Right lobe of liver (tissue), 6 donors: ENCODE results near the gene ASIC4. TPM values are rescaled to one million over a fixed set of nuclear protein-coding genes. Genes with fewer than 3 reads are reported as not detected.

ENCODE experiments used
- ATAC-seq, 4 donors: fragments of 200-7000 bp; cut with Tn5 transposase; one replicate each; pipeline ENCODE4 v1.9.1; 2020; ENCODE audit warnings: mild to moderate bottlenecking in 4 of 4, moderate library complexity in 4 of 4
- DNase-seq, 3 donors: peaks; one replicate each; pipeline ENCODE4 v3.0.0-alpha.2; 2020
- H3K27ac ChIP-seq, 3 donors: fragments of 200-600 bp; one replicate each; pipeline ENCODE4 v1.8.0; 2022
- H3K27me3 ChIP-seq, 2 donors: fragments of 200-600 bp; one replicate each; pipeline ENCODE4 v1.8.0; 2022
- H3K36me3 ChIP-seq, 4 donors: fragments of 200-600 bp; sonication (generic) in 1 of 4; one replicate each; pipeline versions ENCODE4 v1.5.1 to v1.8.0; 2017 to 2022; ENCODE audit warnings: control low read depth in 1 of 4
- H3K4me1 ChIP-seq, 4 donors: fragments of 200-600 bp; sonication (generic) in 1 of 4; one replicate each; pipeline versions ENCODE4 v1.5.1 to v1.8.0; 2017 to 2022; ENCODE audit warnings: control low read depth in 1 of 4
- H3K4me3 ChIP-seq, 3 donors: fragments of 200-600 bp; one replicate each; pipeline ENCODE4 v1.8.0; 2022
- H3K9me3 ChIP-seq, 4 donors: fragments of 200-600 bp; sonication (generic) in 1 of 4; one replicate each; pipeline versions ENCODE4 v1.5.1 to v1.8.0; 2017 to 2022; ENCODE audit warnings: control low read depth in 1 of 4
- POLR2A ChIP-seq: fragments of 450-650 bp; IDR thresholded peaks from one replicate; pipeline ENCODE4 v1.6.1; 2017; ENCODE audit warnings: antibody characterized with exemption, mild to moderate bottlenecking
- WGBS: methylation state at CpG from one replicate; pipeline ENCODE4 v1.1.6; 2018; ENCODE audit warnings: low coverage, low lambda C conversion rate; ENCODE audit not compliant: insufficient coverage; ENCODE audit errors: missing lambda C conversion rate; 5-methylcytosine and 5-hydroxymethylcytosine counted together
- intact Hi-C, 2 donors: fragments of 100-400 bp; cut with DNase I; formaldehyde crosslinking; loops; one replicate each; pipeline versions ENCODE4 v1.11.2 to v1.14.1; 2022
- total RNA-seq, 6 experiments: library from RNA; depleted of rRNA in 2 of 6; stranded (reverse); fragments of >200 nt in 2 of 6; fragmentation: NEBNext Ultra II Directional in 3 of 6; extraction: Animal tissue kit (Norgen Biotek cat#: 25700) in 3 of 6; gene quantifications; one replicate each; pipeline versions ENCODE4 v1.1.0 to v1.2.4, GENCODE V29; 2016 to 2023
- TF ChIP-seq, protein P1 (sequence below), 4 donors: fragments of 200-600 bp in 3 of 4; fragments of 450-650 bp in 1 of 4; IDR thresholded peaks; one replicate each; pipeline versions ENCODE4 v1.5.1 to v1.8.0; 2016 to 2022; ENCODE audit warnings: antibody characterized with exemption in 4 of 4, mild to moderate bottlenecking in 2 of 4
- donor health status: DM: no; HTN: yes; CAD: no.
- donor health status: DM: no; HTN: no; CAD: no.
- donor health status: DM: no; HTN: no; CAD: no.
- donor health status: DM: no; HTN: yes; CAD: no.
- donor health status: DM: no; HTN: yes; CAD: no.

Gene ASIC4
- total RNA-seq, 6 experiments from 2014 or later: not detected

DNA sequence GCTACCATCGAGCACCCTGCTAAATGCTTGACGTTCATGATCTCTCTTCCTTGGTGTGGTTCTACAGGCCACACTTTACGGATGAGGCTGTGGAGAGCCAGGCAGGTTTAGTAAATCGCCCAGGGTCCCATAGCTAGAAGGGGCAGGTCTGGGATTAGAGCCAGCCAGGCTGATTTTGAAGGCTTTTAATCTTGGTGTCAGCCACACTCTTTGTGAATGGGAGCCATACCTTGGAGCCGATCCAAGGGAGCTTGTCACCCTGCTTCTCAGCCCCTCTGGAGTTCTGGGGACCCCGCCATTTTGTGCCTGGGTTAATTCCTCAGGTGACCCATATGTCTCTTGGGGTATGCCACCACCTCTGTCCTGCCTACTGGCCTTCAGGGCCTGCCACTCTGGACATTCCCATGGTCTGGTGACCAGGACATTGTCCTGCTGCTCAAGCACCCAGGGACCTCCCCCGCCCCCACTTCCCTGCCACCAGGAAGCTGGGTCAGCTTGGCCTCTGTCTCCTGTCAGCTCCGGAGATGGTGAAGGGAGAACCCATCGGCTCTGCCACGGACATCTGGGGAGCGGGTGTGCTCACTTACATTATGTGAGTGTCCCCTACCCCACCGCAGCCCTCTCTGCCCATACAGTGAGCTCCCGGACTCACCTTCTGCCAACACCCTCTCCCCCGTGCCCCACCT lies 22.9 kb upstream of the ASIC4 start:
- no peak overlapping the region for H3K4me3 ChIP-seq
- 63% methylated on average over 3 of the region's 14 CpGs for WGBS
- H3K4me1 ChIP-seq: no peaks in the 10 kb centered on the region
- no peak for ATAC-seq
- no peaks in the 10 kb centered on the region for H3K36me3 ChIP-seq
- intact Hi-C loops: no loop called here
- no peak for TF ChIP-seq POLR2A
- TF ChIP-seq, protein P1, sequence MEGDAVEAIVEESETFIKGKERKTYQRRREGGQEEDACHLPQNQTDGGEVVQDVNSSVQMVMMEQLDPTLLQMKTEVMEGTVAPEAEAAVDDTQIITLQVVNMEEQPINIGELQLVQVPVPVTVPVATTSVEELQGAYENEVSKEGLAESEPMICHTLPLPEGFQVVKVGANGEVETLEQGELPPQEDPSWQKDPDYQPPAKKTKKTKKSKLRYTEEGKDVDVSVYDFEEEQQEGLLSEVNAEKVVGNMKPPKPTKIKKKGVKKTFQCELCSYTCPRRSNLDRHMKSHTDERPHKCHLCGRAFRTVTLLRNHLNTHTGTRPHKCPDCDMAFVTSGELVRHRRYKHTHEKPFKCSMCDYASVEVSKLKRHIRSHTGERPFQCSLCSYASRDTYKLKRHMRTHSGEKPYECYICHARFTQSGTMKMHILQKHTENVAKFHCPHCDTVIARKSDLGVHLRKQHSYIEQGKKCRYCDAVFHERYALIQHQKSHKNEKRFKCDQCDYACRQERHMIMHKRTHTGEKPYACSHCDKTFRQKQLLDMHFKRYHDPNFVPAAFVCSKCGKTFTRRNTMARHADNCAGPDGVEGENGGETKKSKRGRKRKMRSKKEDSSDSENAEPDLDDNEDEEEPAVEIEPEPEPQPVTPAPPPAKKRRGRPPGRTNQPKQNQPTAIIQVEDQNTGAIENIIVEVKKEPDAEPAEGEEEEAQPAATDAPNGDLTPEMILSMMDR (IDR thresholded peaks at IDR 0.05): no peak
- no peak for DNase-seq
- H3K27ac ChIP-seq: no peak overlapping the region
- H3K9me3 ChIP-seq: no peaks in the 10 kb centered on the region
- no peaks in the 10 kb centered on the region for H3K27me3 ChIP-seq

DNA sequence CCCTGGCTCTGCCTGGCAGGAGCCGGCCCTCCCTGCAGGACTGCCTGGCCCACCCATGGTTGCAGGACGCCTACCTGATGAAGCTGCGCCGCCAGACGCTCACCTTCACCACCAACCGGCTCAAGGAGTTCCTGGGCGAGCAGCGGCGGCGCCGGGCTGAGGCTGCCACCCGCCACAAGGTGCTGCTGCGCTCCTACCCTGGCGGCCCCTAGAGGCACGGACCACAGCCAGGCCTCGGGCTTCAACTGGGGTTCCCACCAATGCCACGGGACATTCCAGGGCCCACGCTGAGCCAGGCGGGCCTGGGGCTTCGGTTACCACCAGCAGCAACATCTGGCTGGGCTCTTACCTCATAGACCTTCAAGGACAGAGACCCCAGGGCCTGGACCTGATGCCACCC lies 21.7 kb upstream of the ASIC4 start:
- H3K9me3 ChIP-seq: no peaks in the 10 kb centered on the region
- no peak for TF ChIP-seq POLR2A
- TF ChIP-seq, protein P1 (IDR thresholded peaks at IDR 0.05): no peak

DNA sequence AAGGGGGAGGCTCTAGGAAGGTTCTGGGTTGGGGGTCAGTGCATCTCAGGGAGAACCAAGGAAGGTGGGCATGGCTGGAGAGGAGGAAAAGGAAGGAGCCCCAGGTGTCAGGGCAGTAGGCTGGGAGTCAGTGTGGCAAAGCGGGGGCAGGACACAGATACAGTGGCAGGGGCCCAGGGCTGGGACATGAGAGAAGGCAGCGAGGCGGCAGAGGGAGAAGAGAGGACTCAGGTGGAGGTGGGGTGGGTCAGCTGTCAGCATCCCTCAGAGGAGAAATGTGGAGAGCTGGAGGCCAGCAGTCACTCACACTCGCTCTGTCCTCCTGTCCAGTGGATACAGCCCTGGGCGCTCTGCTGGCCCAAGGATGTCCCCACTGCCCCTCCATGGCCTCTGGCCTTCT lies 21.2 kb upstream of the ASIC4 start:
- Histone ChIP-seq H3K4me3 (no peak overlapping the region), H3K9me3 (no peaks in the 10 kb centered on the region), H3K36me3 (no peaks in the 10 kb centered on the region), H3K27me3 (no peaks in the 10 kb centered on the region), H3K27ac (no peak overlapping the region), H3K4me1 (peaks cover 0 to 7% (median 3%) of the 10 kb centered on the region in 4 donors)
- ATAC-seq (no peak), DNase-seq (no peak)
- TF ChIP-seq POLR2A: no peak
- WGBS: 100% methylated on average over 2 of the region's 5 CpGs
- intact Hi-C loops: no loop called here

More for the DNA sequence above, 21.7 kb upstream of the ASIC4 start:
- Histone ChIP-seq H3K27me3 (no peaks in the 10 kb centered on the region), H3K4me3 (no peak overlapping the region), H3K36me3 (no peaks in the 10 kb centered on the region), H3K4me1 (peaks cover 0 to 6% (median 3%) of the 10 kb centered on the region in 4 donors), H3K27ac (no peak overlapping the region)
- WGBS: 35% methylated on average over 6 of the region's 20 CpGs
- DNase-seq: no peak
- ATAC-seq: no peak
- intact Hi-C loops: no loop called here

DNA sequence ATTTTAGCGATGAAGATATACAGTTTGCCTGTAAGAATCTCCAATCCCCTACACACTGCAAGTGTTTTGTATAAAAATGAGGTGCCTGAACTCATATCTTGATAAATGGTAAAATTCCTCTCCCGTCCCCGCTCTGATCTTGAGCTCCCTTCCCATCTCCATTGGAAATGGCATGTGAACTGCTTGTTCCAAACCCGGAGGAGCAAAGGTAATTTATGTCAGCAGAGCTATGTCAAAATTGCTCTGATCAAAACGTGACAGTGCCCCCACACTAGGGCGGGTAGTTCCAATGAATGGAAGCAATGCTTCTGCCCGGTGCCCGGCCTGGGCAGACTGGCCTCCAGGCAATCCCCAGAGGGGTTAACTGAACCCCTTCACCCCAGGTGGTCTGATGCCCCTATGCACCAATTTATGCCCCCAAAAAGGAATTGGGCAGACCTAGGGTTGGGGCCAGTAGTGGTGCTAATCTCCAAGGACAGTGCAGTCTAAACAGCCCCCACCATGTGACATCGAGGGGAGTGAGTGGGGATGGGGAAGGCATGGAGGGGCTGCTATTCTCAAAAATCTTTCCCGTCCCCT lies 19.2 kb upstream of the ASIC4 start:
- TF ChIP-seq POLR2A: no peak
- TF ChIP-seq, protein P1 (IDR thresholded peaks at IDR 0.05): peak in 1 of 4 donors; percentile 47
- intact Hi-C loops: no loop called here
- H3K27ac ChIP-seq: no peak overlapping the region

DNA sequence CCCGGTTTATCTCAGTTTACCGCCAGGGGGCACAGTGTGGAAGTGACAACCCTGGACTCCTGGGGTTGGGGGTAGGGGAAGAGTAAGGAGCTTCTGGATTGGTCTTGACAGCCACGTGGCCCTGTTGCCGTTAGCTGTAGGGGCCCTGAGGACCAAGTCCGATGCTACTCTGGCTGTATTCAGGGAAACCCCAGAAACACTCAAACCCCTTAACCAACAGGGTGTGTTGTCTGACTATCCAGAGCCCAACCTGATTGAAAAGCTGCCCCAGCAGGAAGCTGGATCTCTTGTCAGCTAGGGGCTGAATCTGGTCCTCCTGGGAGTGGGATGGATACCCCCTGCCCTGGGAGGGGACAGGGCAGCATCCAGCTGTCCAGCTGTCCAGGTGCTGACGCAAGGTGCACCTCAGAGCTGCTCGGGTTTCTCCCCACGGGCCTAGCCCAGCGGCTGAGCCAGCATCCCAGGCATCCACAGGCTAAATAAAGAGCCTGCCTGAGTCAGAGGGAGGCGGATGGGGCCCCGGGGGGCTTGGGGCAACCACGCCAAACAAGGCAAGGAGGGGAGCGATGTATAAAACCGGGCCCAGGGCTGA lies 18.7 kb upstream of the ASIC4 start:
- DNase-seq (peak in 1 of 3 donors; percentile 53), ATAC-seq (peak in 1 of 4 donors; percentile 7)
- no peaks in the 10 kb centered on the region for H3K36me3 ChIP-seq
- intact Hi-C loops: no loop called here
- H3K27ac ChIP-seq: no peak overlapping the region
- TF ChIP-seq, protein P1 (IDR thresholded peaks at IDR 0.05): peak in 3 of 4 donors; percentile 43 to 53 (median 53)
- TF ChIP-seq POLR2A: no peak
- no peaks in the 10 kb centered on the region for H3K27me3 ChIP-seq
- H3K9me3 ChIP-seq: no peaks in the 10 kb centered on the region
- no peak overlapping the region for H3K4me3 ChIP-seq
- 0% methylated on average over 4 of the region's 14 CpGs for WGBS
- H3K4me1 ChIP-seq: peaks cover 0 to 13% (median 3%) of the 10 kb centered on the region in 4 donors

More for the DNA sequence above, 19.2 kb upstream of the ASIC4 start:
- DNase-seq (no peak), ATAC-seq (no peak)
- Histone ChIP-seq H3K9me3 (no peaks in the 10 kb centered on the region), H3K36me3 (no peaks in the 10 kb centered on the region), H3K27me3 (no peaks in the 10 kb centered on the region), H3K4me3 (no peak overlapping the region), H3K4me1 (peaks cover 0 to 13% (median 3%) of the 10 kb centered on the region in 4 donors)
- WGBS: 17% methylated on average over 10 of the region's 10 CpGs
